H1 (cell line): ENCODE results near the gene SPG7.

ENCODE experiments used
- CHD2 ChIP-seq: IDR thresholded peaks from 2 replicates; pipeline ENCODE4 v1.6.1; 2012; ENCODE audit warnings: low read length, improper control_type of control experiment
- EZH2 ChIP-seq: fragments of 200-600 bp; sonication (generic); IDR thresholded peaks from 2 replicates; pipeline ENCODE4 v1.7.1; 2012; ENCODE audit warnings: low read depth, mild to moderate bottlenecking, moderate library complexity, low read length, inconsistent platforms; ENCODE audit not compliant: severe bottlenecking
- JUN ChIP-seq: IDR thresholded peaks from 2 replicates; pipeline ENCODE4 v1.6.1; 2011; ENCODE audit warnings: low read depth, mild to moderate bottlenecking, improper control_type of control experiment, low read length
- POLR2AphosphoS5 ChIP-seq: IDR thresholded peaks from 2 replicates; pipeline ENCODE4 v1.6.1; 2011; ENCODE audit warnings: low read depth, low read length
- SIX5 ChIP-seq: IDR thresholded peaks from 2 replicates; pipeline ENCODE4 v1.6.1; 2011; ENCODE audit warnings: mild to moderate bottlenecking, low read depth, low read length
- TEAD4 ChIP-seq: IDR thresholded peaks from 2 replicates; pipeline ENCODE4 v1.6.1; 2012; ENCODE audit warnings: low read depth, low read length, inconsistent platforms, mixed read lengths
- TF ChIP-seq, protein P1 (sequence below), 3 experiments: IDR thresholded peaks; 1 replicate in 2 of 3; 2 replicates in 1 of 3; pipeline versions ENCODE4 v1.5.1 to v1.6.1; 2011; ENCODE audit warnings: low read length in 3 of 3, mild to moderate bottlenecking in 3 of 3, inconsistent platforms in 2 of 3, low read depth in 1 of 3, moderate library complexity in 1 of 3; ENCODE audit not compliant: insufficient read depth in 1 of 3; ENCODE audit errors: control extremely low read depth in 1 of 3

DNA sequence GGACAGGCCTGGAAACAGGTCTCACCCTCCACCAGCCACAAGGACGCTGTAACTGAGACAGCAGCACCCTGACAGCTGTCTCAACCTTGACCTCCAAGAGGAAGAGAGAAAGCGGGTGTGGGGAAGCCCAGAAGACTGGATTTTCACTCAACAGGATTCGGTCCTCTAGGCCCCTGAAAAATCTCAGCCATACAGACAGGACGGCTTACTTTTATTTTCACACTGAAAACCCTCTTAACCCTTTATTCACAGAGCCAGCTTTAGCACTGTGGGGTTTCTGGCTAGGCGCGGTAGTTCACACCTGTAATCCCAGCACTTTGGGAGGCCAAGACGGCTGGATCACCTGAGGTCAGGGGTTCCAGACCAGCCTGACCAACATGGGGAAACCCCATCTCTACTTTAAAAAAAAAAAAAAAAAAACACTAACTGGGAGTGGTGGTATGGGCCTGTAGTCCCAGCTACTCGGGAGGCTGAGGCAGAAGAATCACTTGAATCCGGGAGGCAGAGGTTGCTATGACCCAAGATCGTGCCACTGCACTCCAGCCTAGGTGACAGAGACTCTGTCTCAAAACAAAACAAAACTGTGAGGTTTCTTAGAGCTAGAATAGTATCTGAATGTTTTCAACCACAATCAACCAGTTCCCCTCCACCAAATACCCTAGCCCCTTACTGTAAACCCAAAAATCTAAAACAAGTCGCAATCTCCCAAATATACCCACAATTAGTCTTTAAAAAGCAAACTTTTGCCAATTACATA is 23.1 kb upstream of the SPG7 start:
- TF ChIP-seq POLR2AphosphoS5 = no peak
- TF ChIP-seq, protein P1, sequence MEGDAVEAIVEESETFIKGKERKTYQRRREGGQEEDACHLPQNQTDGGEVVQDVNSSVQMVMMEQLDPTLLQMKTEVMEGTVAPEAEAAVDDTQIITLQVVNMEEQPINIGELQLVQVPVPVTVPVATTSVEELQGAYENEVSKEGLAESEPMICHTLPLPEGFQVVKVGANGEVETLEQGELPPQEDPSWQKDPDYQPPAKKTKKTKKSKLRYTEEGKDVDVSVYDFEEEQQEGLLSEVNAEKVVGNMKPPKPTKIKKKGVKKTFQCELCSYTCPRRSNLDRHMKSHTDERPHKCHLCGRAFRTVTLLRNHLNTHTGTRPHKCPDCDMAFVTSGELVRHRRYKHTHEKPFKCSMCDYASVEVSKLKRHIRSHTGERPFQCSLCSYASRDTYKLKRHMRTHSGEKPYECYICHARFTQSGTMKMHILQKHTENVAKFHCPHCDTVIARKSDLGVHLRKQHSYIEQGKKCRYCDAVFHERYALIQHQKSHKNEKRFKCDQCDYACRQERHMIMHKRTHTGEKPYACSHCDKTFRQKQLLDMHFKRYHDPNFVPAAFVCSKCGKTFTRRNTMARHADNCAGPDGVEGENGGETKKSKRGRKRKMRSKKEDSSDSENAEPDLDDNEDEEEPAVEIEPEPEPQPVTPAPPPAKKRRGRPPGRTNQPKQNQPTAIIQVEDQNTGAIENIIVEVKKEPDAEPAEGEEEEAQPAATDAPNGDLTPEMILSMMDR (IDR thresholded peaks at IDR 0.05; ENCODE audit: control extremely low read depth in 1 of 3, insufficient read depth in 1 of 3, low read depth in 1 of 3, low read length in 3 of 3) = no peak
- TF ChIP-seq TEAD4 = no peak
- TF ChIP-seq CHD2 = no peak
- TF ChIP-seq EZH2 = no peak
- no peak for TF ChIP-seq SIX5
- TF ChIP-seq JUN = no peak
